ENCODE measurements around the gene CALY. TPM values are rescaled to one million over a fixed set of nuclear protein-coding genes. Genes with fewer than 3 reads are reported as not detected.

Gene CALY
- total RNA-seq, 1 donor from 2014 or later, result 19.8 TPM

GRCh38 chr10:133354672-133355240 lies 18.1 kb upstream of the CALY start:
- no peak for DNase-seq
- Mint-ChIP-seq H3K9me3 (ENCODE audit: unreplicated experiment) (no peaks in the 10 kb centered on the region), H3K4me1 (ENCODE audit: low read depth, unreplicated experiment) (no peaks in the 10 kb centered on the region), H3K27me3 (ENCODE audit: unreplicated experiment) (no peaks in the 10 kb centered on the region), H3K36me3 (ENCODE audit: unreplicated experiment) (no peaks in the 10 kb centered on the region), H3K4me3 (ENCODE audit: unreplicated experiment) (no peak overlapping the region), H3K27ac (ENCODE audit: unreplicated experiment) (no peak overlapping the region)
- TF ChIP-seq CTCF (IDR thresholded peaks at IDR 0.05; ENCODE audit: partially characterized antibody, unreplicated experiment), result no peak

GRCh38 chr10:133353988-133354605 lies 17.4 kb upstream of the CALY start:
- TF ChIP-seq CTCF (IDR thresholded peaks at IDR 0.05; ENCODE audit: partially characterized antibody, unreplicated experiment), result no peak
- no peak for DNase-seq
- H3K36me3 Mint-ChIP-seq (ENCODE audit: unreplicated experiment), result no peaks in the 10 kb centered on the region
- no peaks in the 10 kb centered on the region for H3K9me3 Mint-ChIP-seq (ENCODE audit: unreplicated experiment)
- H3K27ac Mint-ChIP-seq (ENCODE audit: unreplicated experiment), result no peak overlapping the region
- no peaks in the 10 kb centered on the region for H3K4me1 Mint-ChIP-seq (ENCODE audit: low read depth, unreplicated experiment)
- no peak overlapping the region for H3K4me3 Mint-ChIP-seq (ENCODE audit: unreplicated experiment)
- H3K27me3 Mint-ChIP-seq (ENCODE audit: unreplicated experiment), result peaks cover 2% of the 10 kb centered on the region

- H3K9me3 Mint-ChIP-seq (ENCODE audit: unreplicated experiment), result no peaks in the 10 kb centered on the region
- H3K27ac Mint-ChIP-seq (ENCODE audit: unreplicated experiment), result no peak overlapping the region
- no peaks in the 10 kb centered on the region for H3K4me1 Mint-ChIP-seq (ENCODE audit: low read depth, unreplicated experiment)
These were observed 16.7 kb upstream of the CALY start for GRCh38 chr10:133353202-133353959.

GRCh38 chr10:133351408-133352318 lies 15.0 kb upstream of the CALY start:
- TF ChIP-seq CTCF (IDR thresholded peaks at IDR 0.05; ENCODE audit: partially characterized antibody, unreplicated experiment), result no peak
- H3K27me3 Mint-ChIP-seq (ENCODE audit: unreplicated experiment), result peaks cover 2% of the 10 kb centered on the region
- DNase-seq, result no peak
- no peaks in the 10 kb centered on the region for H3K36me3 Mint-ChIP-seq (ENCODE audit: unreplicated experiment)
- no peaks in the 10 kb centered on the region for H3K9me3 Mint-ChIP-seq (ENCODE audit: unreplicated experiment)
- H3K4me1 Mint-ChIP-seq (ENCODE audit: low read depth, unreplicated experiment), result no peaks in the 10 kb centered on the region
- H3K27ac Mint-ChIP-seq (ENCODE audit: unreplicated experiment), result no peak overlapping the region
- no peak overlapping the region for H3K4me3 Mint-ChIP-seq (ENCODE audit: unreplicated experiment)

More at GRCh38 chr10:133353202-133353959, 16.7 kb upstream of the CALY start:
- no peaks in the 10 kb centered on the region for H3K36me3 Mint-ChIP-seq (ENCODE audit: unreplicated experiment)
- no peak for TF ChIP-seq CTCF (IDR thresholded peaks at IDR 0.05; ENCODE audit: partially characterized antibody, unreplicated experiment)
- peaks cover 2% of the 10 kb centered on the region for H3K27me3 Mint-ChIP-seq (ENCODE audit: unreplicated experiment)
- DNase-seq, result no peak
- no peak overlapping the region for H3K4me3 Mint-ChIP-seq (ENCODE audit: unreplicated experiment)
